HepG2 (cell line): ENCODE results near the gene TMEM14C. TPM values are rescaled to one million over a fixed set of nuclear protein-coding genes. Genes with fewer than 3 reads are reported as not detected.
"Not testable (repeated sequence)": the region's sequence is repeated elsewhere in the genome, so short reads cannot be mapped to it uniquely, and the experiment has no call there.

Experiments used
- BRCA1 ChIP-seq: sonication (generic); formaldehyde crosslinking; IDR thresholded peaks from 2 replicates; pipeline ENCODE4 v1.4.0; 2020; ENCODE audit warnings: missing genetic modification reagents
- DR1 ChIP-seq: sonication (generic); formaldehyde crosslinking; IDR thresholded peaks from 2 replicates; pipeline ENCODE4 v1.8.0; 2021; ENCODE audit warnings: mild to moderate bottlenecking, missing genetic modification reagents, inconsistent platforms
- HOXA3 ChIP-seq: sonication (generic); formaldehyde crosslinking; IDR thresholded peaks from 2 replicates; pipeline ENCODE4 v1.5.0; 2020; ENCODE audit warnings: missing genetic modification reagents
- KDM3A ChIP-seq: IDR thresholded peaks from 2 replicates; pipeline ENCODE4 v1.6.1; 2018; ENCODE audit warnings: low read depth, missing compliant biosample characterization
- SP1 ChIP-seq, 2 experiments: fragments of 450-650 bp in 1 of 2; sonication (generic) in 1 of 2; formaldehyde crosslinking in 1 of 2; IDR thresholded peaks; 2 replicates each; pipeline versions ENCODE4 v1.4.0 to v1.6.1; 2016 to 2020; ENCODE audit warnings: missing genetic modification reagents in 1 of 2
- TIGD3 ChIP-seq: sonication (generic); formaldehyde crosslinking; IDR thresholded peaks from 2 replicates; pipeline ENCODE4 v1.5.1; 2020; ENCODE audit warnings: mild to moderate bottlenecking, missing genetic modification reagents, borderline replicate concordance
- TOPORS ChIP-seq: sonication (generic); formaldehyde crosslinking; IDR thresholded peaks from 2 replicates; pipeline ENCODE4 v1.8.0; 2023; ENCODE audit warnings: mild to moderate bottlenecking, missing genetic modification reagents
- YEATS4 ChIP-seq: sonication (generic); formaldehyde crosslinking; IDR thresholded peaks from 2 replicates; pipeline ENCODE4 v1.4.0; 2020; ENCODE audit warnings: missing genetic modification reagents, borderline replicate concordance
- ZNF263 ChIP-seq: sonication (generic); formaldehyde crosslinking; IDR thresholded peaks from 2 replicates; pipeline ENCODE4 v1.4.0; 2020; ENCODE audit warnings: missing genetic modification reagents
- ZNF383 ChIP-seq: sonication (generic); formaldehyde crosslinking; IDR thresholded peaks from 2 replicates; pipeline ENCODE4 v1.4.0; 2020; ENCODE audit warnings: missing genetic modification reagents, mild to moderate bottlenecking, borderline replicate concordance
- ZNF430 ChIP-seq: sonication (generic); formaldehyde crosslinking; IDR thresholded peaks from 2 replicates; pipeline ENCODE4 v1.9.0; 2021; ENCODE audit warnings: mild to moderate bottlenecking, missing genetic modification reagents
- ZNF572 ChIP-seq: sonication (generic); formaldehyde crosslinking; IDR thresholded peaks from 2 replicates; pipeline ENCODE4 v1.5.1; 2020; ENCODE audit warnings: mild to moderate bottlenecking, missing genetic modification reagents
- ZNF607 ChIP-seq: sonication (generic); formaldehyde crosslinking; IDR thresholded peaks from 2 replicates; pipeline ENCODE4 v1.5.1; 2020; ENCODE audit warnings: missing genetic modification reagents, mild to moderate bottlenecking, borderline replicate concordance
- ZNF710 ChIP-seq: sonication (generic); formaldehyde crosslinking; IDR thresholded peaks from 2 replicates; pipeline ENCODE4 v1.5.0; 2020; ENCODE audit warnings: mild to moderate bottlenecking, missing genetic modification reagents, borderline replicate concordance
- ZNF746 ChIP-seq: sonication (generic); formaldehyde crosslinking; IDR thresholded peaks from 2 replicates; pipeline ENCODE4 v1.8.0; 2022; ENCODE audit warnings: mild to moderate bottlenecking, missing genetic modification reagents
- ZNF781 ChIP-seq: sonication (generic); formaldehyde crosslinking; IDR thresholded peaks from 2 replicates; pipeline ENCODE4 v1.5.1; 2020; ENCODE audit warnings: borderline replicate concordance, mild to moderate bottlenecking, missing genetic modification reagents; ENCODE audit errors: not compliant biosample characterization
- ZNF792 ChIP-seq: IDR thresholded peaks from 2 replicates; pipeline ENCODE4 v1.6.1; 2016
- polyA plus RNA-seq, 8 experiments: library from polyadenylated mRNA; depleted of rRNA in 3 of 8; stranded (reverse) in 7 of 8; unstranded in 1 of 8; fragments of >200 nt; fragmentation: Illumina TruSeq in 4 of 8; extraction: Trizol in 4 of 8; gene quantifications; 2 replicates each; pipeline versions ENCODE4 v1.2.1 to v1.2.3, GENCODE V29; 2011 to 2016; ENCODE audit warnings: low read depth in 4 of 8, missing spikeins in 1 of 8, mixed read lengths in 1 of 8; ENCODE audit not compliant: insufficient read depth in 1 of 8
- total RNA-seq, 5 experiments: library from RNA; depleted of rRNA; stranded (reverse); fragments of >200 nt; fragmentation: Illumina TruSeq; extraction: Trizol; gene quantifications; 2 replicates each; pipeline ENCODE4 v1.2.3, GENCODE V29; 2016; ENCODE audit warnings: low read depth in 1 of 5
- TF ChIP-seq, protein P1 (sequence below): sonication (generic); formaldehyde crosslinking; IDR thresholded peaks from 2 replicates; pipeline ENCODE4 v1.4.0; 2020; ENCODE audit warnings: mild to moderate bottlenecking, missing genetic modification reagents
- TF ChIP-seq, protein P2 (sequence below): IDR thresholded peaks from 2 replicates; pipeline ENCODE4 v1.6.1; 2018; ENCODE audit warnings: missing genetic modification reagents, mild to moderate bottlenecking, missing compliant biosample characterization
- TF ChIP-seq, protein P3 (sequence below): sonication (generic); formaldehyde crosslinking; IDR thresholded peaks from 2 replicates; pipeline ENCODE4 v1.5.1; 2020; ENCODE audit warnings: missing genetic modification reagents, mild to moderate bottlenecking, borderline replicate concordance

TMEM14C gene
- total and polyA plus RNA-seq, 2 of the 13 experiments (the other 11 are each of a cell fraction or from before 2014, with no cell fraction given), result 184 TPM

GRCh38 chr6:10720960-10721849, 1.7 kb upstream of the TMEM14C start (continued):
- TF ChIP-seq TIGD3 (CRISPR knock-in tag) (peak; percentile 33; the same call in 1 of the 2 replicates), DR1 (CRISPR knock-in tag) (peak; percentile 69; the same call in 1 of the 2 replicates), ZNF781 (CRISPR knock-in tag) (peak; percentile 68), ZNF792 (CRISPR knock-in tag) (peak; percentile 66; the same call in 1 of the 2 replicates), TOPORS (CRISPR knock-in tag) (peak; percentile 91), ZNF607 (peak; percentile 41), ZNF746 (CRISPR knock-in tag) (0 out of 2 replicates have a peak, but pooled peaks have one; percentile 43), KDM3A (CRISPR knock-in tag) (0 out of 2 replicates have a peak, but pooled peaks have one; percentile 56), SP1 (CRISPR knock-in tag; IDR thresholded peaks at IDR 0.05) (peak; percentile 91), ZNF430 (0 out of 2 replicates have a peak, but pooled peaks have one; percentile 60), ZNF710 (CRISPR knock-in tag) (peak; percentile 39; the same call in 1 of the 2 replicates), YEATS4 (CRISPR knock-in tag) (peak; percentile 41; the same call in 1 of the 2 replicates), ZNF383 (CRISPR knock-in tag) (peak; percentile 55; the same call in 1 of the 2 replicates), BRCA1 (peak; percentile 65), ZNF263 (CRISPR knock-in tag) (peak; percentile 8; the same call in 1 of the 2 replicates), ZNF572 (0 out of 2 replicates have a peak, but pooled peaks have one; percentile 33), HOXA3 (CRISPR knock-in tag) (peak; percentile 52)
- TF ChIP-seq, protein P1, sequence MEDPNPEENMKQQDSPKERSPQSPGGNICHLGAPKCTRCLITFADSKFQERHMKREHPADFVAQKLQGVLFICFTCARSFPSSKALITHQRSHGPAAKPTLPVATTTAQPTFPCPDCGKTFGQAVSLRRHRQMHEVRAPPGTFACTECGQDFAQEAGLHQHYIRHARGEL (CRISPR knock-in tag), result 0 out of 2 replicates have a peak, but pooled peaks have one; percentile 22
- TF ChIP-seq SP1 (IDR thresholded peaks at IDR 0.05), result not testable (repeated sequence)
- TF ChIP-seq, protein P2, sequence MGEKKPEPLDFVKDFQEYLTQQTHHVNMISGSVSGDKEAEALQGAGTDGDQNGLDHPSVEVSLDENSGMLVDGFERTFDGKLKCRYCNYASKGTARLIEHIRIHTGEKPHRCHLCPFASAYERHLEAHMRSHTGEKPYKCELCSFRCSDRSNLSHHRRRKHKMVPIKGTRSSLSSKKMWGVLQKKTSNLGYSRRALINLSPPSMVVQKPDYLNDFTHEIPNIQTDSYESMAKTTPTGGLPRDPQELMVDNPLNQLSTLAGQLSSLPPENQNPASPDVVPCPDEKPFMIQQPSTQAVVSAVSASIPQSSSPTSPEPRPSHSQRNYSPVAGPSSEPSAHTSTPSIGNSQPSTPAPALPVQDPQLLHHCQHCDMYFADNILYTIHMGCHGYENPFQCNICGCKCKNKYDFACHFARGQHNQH (CRISPR knock-in tag), result peak; percentile 84
- TF ChIP-seq, protein P3, sequence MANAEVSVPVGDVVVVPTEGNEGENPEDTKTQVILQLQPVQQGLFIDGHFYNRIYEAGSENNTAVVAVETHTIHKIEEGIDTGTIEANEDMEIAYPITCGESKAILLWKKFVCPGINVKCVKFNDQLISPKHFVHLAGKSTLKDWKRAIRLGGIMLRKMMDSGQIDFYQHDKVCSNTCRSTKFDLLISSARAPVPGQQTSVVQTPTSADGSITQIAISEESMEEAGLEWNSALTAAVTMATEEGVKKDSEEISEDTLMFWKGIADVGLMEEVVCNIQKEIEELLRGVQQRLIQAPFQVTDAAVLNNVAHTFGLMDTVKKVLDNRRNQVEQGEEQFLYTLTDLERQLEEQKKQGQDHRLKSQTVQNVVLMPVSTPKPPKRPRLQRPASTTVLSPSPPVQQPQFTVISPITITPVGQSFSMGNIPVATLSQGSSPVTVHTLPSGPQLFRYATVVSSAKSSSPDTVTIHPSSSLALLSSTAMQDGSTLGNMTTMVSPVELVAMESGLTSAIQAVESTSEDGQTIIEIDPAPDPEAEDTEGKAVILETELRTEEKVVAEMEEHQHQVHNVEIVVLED, result peak; percentile 50; the same call in 1 of the 2 replicates
